Heart left ventricle (tissue), 13 donors: ENCODE results near the gene PTTG1.

Source experiments
- CTCF ChIP-seq, 12 donors: fragments of 200-600 bp; sonication (generic) in 4 of 12; IDR thresholded peaks; one replicate each; pipeline versions ENCODE4 v1.5.0 to v1.8.0; 2018 to 2022; ENCODE audit warnings: antibody characterized with exemption in 12 of 12, mild to moderate bottlenecking in 5 of 12
- POLR2A ChIP-seq, 2 donors: fragments of 450-650 bp; IDR thresholded peaks; one replicate each; pipeline ENCODE4 v1.6.1; 2017; ENCODE audit warnings: antibody characterized with exemption in 2 of 2, mild to moderate bottlenecking in 2 of 2, moderate library complexity in 2 of 2
- donor health status: ischemic (EF 13 %, LVEDD 7.1; RV severe dilation, severe dysfunction).
- donor health status: DM: no; HTN: yes; CAD: no.
- donor health status: DM: no; HTN: no; CAD: no.
- donor health status: ischemic (EF 25% LVEDD 6.9; RV normal size, moderate dysfunction).
- donor health status: ischemic (EF 25% LVEDD 5.7; RV mildly dilated, moderate dysfunction).
- donor health status: ischemic (EF 35%, LVEDD 5.7; RV mildly dilated, moderate dysfunction).
- donor health status: nonischemic (EF 11% LVEDD 7.7; RV severe dilation, severe dysfunction).
- donor health status: DM: yes; HTN: yes; CAD: no.
- donor health status: PGD.
- donor health status: ischemic (EF 29% LVEDD 5.4; RV normal size, mild dysfunction).
- donor health status: nonischemic (EF 23%, LVEDD 6.1; RV moderate dilation, normal function).

- TF ChIP-seq CTCF (IDR thresholded peaks at IDR 0.05): no peak
- TF ChIP-seq POLR2A (IDR thresholded peaks at IDR 0.05): no peak
Measured at GRCh38 chr5:160448886-160449285, 27.2 kb downstream of the PTTG1 start.
